Hematopoietic multipotent progenitor cell treated with erythropoietin and hydrocortisone succinate and interleukin-3 and kit ligand, for 4 days (in vitro differentiated cells): ENCODE results near the gene TOMM40L.
A peak's percentile ranks its signal among the peaks of the same experiment; 100 is the strongest.
"Not testable (repeated sequence)": the region's sequence is repeated elsewhere in the genome, so short reads cannot be mapped to it uniquely, and the experiment has no call there.

Experiments
- DNase-seq: peaks from one replicate; pipeline ENCODE4 v3.0.0-alpha.2; 2015

Gene TOMM40L

DNA sequence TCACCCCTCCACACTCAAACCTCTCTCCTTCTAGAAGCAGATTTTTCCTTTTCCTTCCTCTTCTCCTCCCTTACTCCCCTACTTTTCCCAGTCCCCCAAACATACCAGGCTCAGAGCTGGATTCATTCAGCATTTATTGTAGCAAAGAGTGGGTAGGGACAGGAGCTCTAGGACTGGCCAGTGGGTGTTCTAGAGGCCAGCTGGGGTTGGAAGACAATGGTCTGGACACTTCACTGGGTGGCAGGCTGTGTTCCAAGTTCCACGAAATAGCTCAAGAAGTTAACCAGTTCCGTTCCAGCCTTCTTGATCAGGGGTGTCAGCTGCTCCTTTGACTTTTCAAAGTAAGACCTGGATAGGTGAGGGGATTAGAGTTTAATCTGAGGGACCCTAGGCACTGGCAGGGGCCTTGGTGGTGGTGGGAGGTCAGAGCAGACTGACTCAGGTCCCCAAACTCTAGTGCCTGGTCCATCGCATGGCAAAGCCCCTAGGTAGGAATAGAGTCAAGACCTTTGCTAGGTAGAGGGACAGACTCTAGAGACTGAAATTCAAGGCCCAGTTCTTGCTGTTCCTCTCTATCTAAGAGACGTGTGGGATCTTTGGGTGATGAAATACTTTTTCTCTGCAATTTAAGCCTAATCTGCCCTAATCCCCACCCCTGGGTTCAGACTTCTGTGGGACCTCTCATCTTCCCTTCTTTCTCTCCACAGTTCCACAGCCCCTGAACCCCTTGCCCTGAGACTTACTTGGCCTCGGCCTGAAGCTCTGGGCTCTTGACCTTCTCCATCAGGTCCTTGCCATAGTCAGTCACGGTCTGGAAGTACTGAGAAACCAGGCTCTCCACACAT, 3.5 kb upstream of the TOMM40L start:
- DNase-seq = no peak

DNA sequence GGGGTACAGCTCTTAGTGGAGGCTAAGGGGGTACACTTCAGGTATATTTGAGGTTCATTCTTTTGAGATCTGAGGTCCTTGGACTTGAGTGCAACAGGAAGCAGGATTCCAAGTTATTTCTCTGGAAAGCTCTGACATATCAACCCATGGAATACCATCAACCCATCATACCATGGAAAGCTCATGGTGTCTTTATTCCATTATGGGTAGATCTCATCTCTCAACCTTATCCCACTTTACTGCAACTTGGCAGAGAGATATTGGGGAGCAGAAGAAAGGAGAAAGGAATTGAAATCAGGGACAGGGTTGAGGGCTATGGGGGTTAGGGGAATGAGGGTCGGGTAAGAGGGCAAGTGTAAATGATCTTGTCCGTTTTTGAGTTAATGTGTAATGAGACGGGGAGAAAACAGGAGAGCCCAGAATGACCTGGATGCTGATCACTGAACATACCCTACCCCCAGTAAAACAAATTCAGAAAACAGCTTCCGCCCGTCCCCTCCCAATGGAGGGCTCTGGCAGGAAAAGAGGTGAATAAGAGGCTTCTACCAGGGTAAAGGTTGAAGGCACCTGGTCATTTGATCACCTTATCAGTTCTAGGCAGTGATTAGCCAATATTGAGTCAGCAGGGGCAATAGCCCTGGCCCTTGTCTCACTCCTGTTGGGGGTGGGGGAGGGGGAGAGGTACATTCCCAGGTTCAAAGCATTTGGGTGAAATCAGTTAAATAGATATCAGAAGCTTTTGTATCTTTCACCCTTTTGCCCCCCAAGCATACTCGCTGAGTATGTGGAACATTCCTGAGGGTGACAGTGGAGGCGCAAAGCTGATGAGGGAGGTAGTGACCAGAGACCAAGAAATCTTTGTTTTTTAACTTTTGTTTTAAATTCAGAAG, 1.8 kb upstream of the TOMM40L start:
- DNase-seq = no peak

DNA sequence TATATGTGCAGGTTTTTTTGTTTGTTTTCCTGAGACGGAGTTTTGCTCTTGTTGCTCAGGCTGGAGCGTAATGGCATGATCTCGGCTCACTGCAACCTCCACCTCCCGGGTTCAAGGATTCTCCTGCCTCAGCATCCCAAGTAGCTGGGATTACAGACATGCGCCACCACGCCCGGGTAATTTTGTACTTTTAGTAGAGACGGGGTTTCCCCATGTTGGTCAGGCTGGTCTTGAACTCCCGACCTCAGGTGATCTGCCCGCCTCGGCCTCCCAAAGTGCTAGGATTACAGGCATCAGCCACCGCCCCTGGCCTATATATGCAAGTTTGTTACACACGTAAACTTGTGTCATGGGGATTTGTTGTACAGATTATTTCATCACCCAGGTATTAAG, 1.2 kb upstream of the TOMM40L start:
- DNase-seq = not testable (repeated sequence)

DNA sequence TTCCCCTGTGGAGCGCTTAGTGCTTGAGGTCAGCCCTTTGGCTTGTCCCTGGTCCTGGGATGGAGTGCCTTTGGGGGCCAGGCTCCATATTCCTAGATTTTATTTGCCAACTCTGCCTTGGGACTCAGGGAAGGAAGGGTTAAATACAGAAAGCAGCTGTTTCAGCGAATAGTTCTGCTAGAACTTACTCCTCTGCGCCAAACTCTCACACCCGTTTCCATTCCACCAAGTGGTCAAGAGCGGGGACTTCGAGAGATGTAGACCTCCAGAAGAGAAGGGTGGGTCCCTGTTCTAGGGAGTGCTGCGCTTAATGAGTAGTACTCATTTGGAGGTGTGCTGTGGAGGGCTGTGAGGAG, 704 bp upstream of the TOMM40L start:
- no peak for DNase-seq

DNA sequence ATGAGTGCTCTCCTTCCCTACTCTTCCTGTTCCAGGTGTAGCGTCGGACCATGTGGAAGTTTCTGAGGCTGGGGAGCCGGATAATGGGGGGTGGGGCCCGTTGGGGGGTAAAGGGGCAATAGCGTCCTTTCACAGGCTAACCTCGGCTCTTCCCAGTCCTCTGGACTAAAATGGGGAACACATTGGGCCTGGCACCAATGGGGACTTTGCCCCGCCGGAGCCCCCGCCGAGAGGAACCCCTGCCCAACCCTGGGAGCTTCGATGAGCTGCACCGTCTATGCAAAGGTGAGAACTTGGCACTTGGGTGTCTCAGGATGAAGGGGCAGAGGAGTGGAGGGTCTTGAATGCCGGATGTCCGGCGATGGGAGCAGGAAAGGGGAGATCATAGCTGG, 456 bp downstream of the TOMM40L start:
- no peak for DNase-seq

DNA sequence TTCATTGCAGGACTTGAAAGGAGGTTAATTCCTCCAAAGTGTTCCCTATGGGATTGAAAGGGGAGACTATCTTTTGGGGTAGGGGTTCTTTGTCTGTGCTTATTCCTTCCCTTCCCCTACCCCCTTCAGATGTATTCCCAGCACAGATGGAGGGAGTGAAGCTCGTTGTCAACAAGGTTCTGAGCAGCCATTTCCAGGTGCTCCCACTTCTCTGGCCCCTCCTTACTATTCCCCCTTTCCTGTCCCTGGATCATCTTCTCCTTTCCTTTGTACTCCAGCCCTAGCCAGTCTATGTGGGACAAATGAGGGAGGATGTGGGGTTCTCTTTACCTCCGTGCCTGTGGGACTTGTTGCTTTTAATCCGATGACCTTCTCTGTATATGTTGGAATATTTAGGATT, 899 bp downstream of the TOMM40L start:
- DNase-seq = no peak

DNA sequence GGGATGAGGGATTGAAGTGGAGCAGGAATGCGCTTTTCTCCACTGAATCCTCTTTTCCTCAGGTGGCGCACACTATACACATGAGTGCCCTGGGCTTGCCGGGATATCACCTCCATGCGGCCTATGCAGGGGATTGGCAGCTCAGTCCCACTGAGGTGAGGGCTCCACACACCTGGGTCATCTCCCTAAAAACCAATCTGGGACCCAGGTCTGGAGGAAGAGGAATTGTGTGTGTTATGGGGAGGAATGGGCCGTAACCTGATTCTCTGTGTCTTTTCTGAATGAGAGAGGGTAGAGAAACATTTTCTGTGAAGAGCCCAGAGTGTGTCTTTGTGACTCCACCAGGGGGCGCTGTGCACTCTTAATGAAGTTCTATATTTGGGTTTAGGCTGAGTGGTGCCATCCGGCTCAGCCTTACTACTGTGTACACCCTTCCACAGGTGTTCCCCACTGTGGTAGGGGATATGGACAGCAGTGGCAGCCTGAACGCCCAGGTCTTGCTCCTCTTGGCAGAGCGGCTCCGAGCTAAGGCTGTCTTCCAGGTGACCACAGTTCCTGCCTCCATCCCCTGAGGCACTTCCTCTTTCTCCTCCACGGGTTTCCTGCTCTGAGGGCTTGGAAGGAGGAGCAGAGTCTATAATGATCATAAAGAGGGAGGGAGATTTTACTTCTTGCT, 1.5 kb downstream of the TOMM40L start:
- DNase-seq = peak; percentile 94

DNA sequence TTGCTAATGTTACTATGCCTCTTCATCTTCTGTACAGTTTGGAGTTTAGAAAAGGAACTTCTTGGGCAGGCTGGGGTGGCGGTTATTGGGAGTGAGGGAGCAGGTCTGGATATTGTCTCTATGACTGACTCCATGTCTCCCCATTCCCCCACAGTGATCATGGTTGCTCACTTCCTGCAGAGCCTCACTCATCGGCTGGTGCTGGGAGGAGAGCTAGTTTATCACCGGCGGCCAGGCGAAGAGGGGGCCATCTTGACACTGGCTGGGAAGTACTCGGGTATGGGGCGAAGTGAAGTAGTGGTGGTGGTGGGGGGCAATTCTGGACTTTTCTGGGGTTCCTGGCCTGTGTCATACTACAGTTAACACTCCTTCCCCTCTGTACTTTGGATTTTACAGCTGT, 2.2 kb downstream of the TOMM40L start:
- DNase-seq = peak; percentile 33

DNA sequence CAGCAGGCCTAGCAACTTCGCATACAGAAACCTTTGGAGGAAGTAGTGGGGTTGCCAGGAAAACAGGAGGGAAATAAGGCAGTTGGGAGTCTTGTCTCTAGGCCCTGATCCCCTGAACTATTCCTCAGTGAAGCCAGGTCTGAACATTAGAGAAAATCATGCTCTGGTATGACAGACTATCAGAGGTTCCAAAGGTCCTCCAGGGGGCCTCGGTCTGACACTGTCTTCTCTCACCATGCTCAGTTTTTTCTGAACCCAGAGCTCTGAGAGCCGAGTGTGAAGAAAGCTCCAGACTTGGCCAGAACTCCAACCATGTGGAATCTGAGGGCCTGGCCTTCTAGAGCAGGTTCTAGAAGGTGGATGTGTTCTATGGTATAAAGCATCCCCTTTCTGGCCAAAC, 4.0 kb downstream of the TOMM40L start:
- peak; percentile 63 for DNase-seq

DNA sequence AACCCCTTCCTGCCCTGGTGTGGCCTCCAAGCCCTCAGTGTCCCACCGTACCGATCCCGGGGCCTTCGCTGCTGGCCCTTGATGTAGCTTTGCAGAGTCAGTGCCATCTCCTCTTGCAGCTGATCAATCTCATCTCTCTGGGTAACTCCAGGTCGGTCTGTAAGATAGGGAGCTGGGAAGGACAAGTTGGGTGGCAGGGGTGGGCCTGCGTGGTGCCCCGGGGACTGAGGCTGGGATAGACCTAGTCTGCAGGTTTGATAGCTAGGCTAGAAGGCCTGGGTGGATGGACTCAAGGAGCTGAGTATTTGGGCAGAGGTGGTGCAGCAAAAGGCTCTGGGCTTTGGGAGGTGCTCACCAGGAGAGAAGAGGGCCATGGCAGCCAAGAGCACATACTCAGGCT, 4.9 kb downstream of the TOMM40L start:
- no peak for DNase-seq

DNA sequence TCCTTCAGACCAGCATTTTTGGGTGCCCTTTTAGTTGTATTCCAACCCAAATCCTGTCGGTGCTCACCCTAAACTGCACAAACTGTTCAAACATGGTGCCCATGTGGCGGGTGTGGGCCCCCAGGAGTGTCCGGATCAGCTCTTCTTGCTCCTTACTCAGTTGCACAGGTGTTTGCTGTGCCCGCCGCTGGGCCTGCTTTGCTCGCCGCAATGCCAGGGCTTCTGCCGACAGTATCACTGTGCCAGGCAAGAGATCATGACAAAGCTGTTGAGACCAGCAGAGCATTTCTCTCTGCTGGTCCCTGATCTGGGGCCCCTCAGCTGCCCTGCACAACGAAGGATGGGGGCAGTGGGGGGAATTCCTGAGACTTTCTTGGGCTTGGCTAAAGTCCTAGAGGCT, 7.2 kb downstream of the TOMM40L start:
- DNase-seq = no peak

DNA sequence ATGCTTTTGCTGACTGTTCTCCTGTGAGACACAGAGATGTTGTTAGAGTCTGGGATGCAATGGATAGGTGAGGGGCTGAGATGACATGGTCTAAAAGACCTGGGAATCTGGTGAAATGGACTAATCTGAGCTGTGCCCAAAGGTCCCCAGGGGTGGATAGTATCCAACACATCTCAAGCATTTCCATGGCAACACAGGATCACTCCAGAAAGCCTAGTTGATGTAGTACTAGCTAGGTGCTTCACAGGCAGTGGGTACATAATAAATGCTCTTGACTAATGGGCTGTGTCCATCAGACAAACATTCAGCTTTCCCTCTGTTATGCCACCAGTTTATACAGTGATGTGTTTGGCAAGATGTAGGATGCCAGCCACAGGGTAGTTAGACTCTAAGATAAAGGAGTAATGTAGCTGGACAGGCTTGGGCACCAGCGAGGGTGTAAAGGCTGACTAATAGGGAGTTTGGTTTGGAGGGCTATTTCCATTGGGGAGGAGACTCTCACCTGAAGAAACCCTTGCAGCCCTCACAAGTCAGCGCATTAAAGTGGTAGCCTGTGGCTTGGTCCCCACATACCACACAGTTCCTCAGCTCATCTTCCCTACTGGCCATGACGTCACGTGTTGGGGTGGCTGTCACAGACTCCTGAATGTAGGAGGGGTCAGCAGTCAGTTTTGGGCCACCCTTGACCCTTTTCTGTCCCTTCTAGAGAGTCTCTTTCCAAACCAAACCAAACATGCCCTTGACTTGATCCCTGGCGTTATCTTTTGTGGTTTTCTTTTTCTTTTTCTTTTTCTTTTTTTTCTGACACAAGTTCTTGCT, 10.3 kb downstream of the TOMM40L start:
- no peak for DNase-seq

DNA sequence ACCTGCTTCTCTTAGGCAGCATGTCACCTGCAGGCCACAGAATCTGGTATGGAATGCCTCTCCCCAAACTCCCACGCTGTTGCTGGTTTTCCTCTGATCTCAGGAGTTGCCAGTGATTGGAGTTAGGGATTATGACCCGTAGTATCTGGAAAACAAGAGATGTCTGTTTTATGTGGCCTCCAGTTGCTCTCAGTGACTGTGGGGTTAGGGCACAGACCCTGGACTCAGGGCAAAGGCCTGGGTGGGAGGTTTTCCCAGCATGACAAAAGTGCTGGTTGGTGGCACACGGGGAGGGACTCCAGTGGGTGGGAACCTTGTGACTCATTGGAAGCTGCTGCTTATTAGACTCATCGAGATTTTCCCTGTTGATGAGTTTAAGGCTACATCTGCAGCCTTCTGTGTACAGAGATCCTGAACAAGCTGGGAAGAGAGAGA, 12.2 kb downstream of the TOMM40L start, which contains the start of gene NR1I3:
TSS of gene NR1I3 (minus strand) at position 165 of the 435 bp plus-strand sequence. CDS start 1,638 bp downstream, outside the sequence.
- no peak for DNase-seq

DNA sequence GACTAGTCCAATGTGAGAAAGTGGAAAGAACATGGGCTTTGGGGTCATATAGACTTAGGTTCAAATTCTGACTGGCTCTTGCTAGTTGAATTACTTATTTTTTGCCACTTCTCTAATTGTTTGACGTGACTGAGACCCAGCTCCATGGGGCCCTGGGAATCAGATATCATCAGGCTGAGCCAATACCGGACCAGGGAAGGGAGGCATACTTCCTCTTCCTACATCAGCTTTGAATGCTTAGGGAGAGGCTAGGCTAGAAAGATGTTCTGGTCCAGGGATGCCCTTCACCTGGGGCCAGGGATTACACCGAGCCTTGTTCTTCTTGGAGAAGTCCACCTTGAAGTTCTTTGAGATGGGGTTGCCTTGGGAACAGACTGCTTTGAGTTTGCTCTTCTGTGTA, 15.8 kb downstream of the TOMM40L start:
- DNase-seq = peak; percentile 45

DNA sequence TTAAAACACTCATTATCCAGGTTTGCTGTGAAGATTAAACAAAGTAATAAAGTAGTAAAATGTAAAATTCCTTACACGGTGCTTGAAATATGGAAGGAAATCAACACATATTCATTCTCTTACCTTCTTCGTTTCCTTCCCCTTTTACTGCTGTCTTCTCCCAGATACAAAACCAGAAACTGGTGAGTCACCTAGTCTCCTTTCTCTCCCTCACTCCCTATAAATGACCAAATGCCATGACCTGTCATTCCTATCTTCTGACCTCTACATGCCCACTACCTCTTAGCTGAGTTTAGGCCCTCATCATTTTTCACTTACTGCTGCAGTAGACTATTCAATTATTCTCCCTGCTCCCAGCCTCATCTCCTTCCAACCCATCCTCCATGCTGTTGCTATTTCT, 16.5 kb downstream of the TOMM40L start:
- no peak for DNase-seq

DNA sequence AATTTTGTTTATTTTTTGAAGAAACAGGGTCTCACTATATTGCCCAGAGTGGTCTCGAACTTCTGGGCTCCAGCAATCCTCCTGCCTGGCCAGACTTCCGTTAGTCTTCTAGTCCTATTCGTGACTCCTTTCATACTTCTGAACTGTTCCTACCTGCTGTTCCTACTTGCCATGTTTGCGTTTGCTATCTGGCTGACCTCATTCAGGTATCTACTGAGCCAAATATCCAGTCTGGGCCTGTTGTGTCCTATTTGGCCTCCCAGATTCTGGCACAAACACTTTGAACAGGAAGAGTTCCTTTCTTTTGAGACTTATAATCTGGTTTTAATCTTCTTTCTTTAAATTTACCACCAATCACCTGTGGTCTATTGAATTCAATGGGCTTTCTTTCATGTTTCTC, 19.0 kb downstream of the TOMM40L start:
- DNase-seq = no peak

DNA sequence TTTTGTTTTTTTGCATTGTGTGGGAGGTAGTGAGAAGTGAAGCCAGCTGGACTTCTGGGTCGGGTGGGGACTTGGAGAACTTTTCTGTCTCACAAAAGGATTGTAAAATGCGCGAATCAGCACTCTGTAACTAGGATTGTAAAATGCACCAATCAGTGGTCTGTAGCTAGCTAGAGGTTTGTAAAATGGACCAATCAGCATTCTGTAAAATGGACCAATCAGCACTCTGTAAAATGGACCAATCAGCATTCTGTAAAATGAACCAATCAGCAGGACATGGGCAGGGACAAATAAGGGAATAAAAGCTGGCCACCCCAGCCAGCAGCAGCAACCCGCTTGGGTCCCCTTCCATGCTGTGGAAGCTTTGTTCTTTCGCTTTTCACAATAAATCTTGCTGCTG, 24.2 kb downstream of the TOMM40L start:
- not testable (repeated sequence) for DNase-seq

DNA sequence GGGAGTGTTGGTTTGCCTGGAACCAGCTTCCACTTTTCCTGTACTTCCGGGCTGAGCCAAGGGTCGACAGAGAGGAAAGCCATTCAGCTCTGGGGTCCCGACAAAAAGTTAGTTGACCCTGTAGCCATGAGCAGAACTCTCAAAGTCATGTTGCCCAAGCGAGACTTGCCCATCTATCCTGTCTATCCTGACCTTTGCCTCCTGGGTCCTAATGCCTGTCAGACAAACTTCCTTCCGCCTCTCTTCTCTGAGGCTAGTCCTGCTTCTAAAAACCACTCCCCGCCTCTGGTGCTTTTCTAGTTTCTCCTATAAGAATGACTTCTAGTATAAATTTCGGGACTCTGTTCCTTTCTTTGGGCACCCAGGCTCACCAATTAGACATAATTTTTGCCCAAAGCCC, 25.0 kb downstream of the TOMM40L start:
- no peak for DNase-seq

DNA sequence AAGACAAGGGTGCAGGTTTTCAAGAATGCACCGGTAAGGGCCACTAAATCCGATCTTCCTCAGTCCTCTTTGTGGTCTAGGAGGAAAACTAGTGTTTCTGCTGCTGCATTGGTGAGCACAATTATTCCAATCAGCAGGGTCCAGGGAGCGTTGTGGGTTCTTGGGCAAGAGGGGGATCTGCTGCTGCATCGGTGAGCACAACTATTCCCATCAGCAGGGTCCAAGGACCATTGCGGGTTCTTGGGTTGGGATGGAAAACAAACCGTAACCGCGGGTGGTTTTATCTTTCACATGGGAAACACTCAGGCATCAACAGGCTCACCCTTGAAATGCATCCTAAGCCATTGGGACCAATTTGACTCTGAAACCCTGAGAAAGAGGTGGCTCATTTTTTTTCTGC, 25.7 kb downstream of the TOMM40L start:
- DNase-seq = no peak

DNA sequence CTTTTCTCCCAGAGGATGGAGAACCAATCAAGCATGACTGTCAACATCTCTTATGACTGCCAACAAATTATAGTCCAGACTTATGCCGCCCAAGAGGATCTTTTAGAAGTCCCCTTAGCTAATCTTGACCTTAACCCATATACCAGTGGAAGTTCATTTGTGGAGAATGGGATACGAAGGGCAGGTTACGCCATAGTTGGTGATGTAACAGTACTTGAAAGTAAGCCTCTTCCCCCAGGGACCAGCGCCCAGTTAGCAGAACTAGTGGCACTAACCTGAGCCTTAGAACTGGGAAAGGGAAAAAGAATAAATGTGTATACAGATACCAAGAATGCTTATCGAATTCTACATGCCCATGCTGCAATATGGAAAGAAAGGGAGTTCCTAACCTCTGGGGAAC, 29.4 kb downstream of the TOMM40L start:
- not testable (repeated sequence) for DNase-seq

DNA sequence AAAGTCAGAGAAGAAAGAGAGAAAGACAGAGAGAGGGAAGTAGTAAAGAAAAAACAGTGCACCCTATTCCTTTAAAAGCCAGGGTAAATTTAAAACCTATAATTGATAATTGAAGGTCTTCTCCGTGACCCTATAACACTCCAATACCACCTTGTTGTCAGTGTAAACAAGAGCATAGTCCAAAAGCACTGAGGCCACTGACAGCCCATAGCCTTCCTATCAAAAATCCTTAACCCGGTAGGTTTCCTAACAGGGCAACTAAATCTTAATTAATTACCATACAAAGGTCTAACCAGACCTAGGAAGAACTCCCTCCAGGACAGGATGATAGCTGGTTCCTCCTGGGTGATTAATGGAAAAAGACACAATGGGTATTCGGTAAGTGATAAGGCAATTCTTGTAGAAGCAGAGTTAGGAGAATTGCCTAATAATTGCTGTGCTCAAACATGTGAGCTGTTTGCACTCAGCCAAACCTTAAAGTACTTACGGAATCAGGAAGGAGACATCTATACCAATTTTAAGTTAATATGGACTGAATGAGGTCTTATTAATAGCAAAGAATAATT, 30.2 kb downstream of the TOMM40L start:
- not testable (repeated sequence) for DNase-seq

DNA sequence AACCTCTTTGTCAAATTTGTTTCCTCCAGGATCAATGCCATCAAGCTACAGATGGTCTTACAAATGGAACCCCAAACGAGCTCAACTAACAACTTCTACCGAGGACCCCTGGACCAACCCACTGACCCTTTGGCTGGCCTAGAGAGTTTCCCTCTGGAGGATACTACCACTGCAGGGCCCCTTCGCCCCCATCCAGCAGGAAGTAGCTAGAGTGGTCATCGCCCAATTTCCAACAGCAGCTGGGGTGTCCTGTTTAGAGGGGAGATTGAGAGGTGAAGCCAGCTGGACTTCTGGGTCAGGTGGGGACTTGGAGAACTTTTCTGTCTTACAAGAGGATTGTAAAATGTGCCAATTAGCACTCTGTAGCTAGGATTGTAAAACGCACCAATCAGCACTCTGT, 31.2 kb downstream of the TOMM40L start:
- DNase-seq = not testable (repeated sequence)
